K562 (cell line): ENCODE data around the gene HSPH1.

ENCODE experiments used
- PRPF4 ChIP-seq: fragments of 200-400 bp; formaldehyde crosslinking; IDR thresholded peaks from one replicate; pipeline ENCODE4 v1.6.1; 2017; ENCODE audit warnings: low read length, low read depth, mild to moderate bottlenecking; ENCODE audit not compliant: insufficient read depth, poor library complexity, severe bottlenecking
- RAD21 ChIP-seq, 2 experiments: fragments of 250-450 bp in 1 of 2; fragments of 450-650 bp in 1 of 2; sonication (Bioruptor Pico) in 1 of 2; formaldehyde crosslinking in 1 of 2; IDR thresholded peaks in 1 of 2; conservative IDR thresholded peaks in 1 of 2; 2 replicates each; pipeline versions ENCODE4 v1.4.0 to v1.8.0; 2020 to 2022; ENCODE audit warnings: mild to moderate bottlenecking in 2 of 2, moderate library complexity in 1 of 2
- RB1 ChIP-seq: fragments of 450-650 bp; IDR thresholded peaks from 2 replicates; pipeline ENCODE4 v1.6.1; 2017; ENCODE audit warnings: low read depth, mild to moderate bottlenecking
- ZNF121 ChIP-seq: sonication (generic); formaldehyde crosslinking; conservative IDR thresholded peaks from 2 replicates; pipeline ENCODE4 v1.8.0; 2022; ENCODE audit warnings: missing genetic modification reagents
- ZNF274 ChIP-seq: IDR thresholded peaks from 2 replicates; pipeline ENCODE4 v1.6.1; 2011; ENCODE audit warnings: low read depth, mild to moderate bottlenecking, low read length, moderate library complexity, borderline replicate concordance
- TF ChIP-seq, protein P1 (sequence below), 3 experiments: IDR thresholded peaks in 2 of 3; conservative IDR thresholded peaks in 1 of 3; 2 replicates each; pipeline ENCODE4 v1.5.1; 2011 to 2012; ENCODE audit warnings: low read length in 3 of 3, mild to moderate bottlenecking in 3 of 3, control low read depth in 2 of 3, improper control_type of control experiment in 1 of 3, inconsistent platforms in 1 of 3, low read depth in 1 of 3, mixed read lengths in 1 of 3, moderate library complexity in 1 of 3; ENCODE audit not compliant: insufficient read depth in 2 of 3
- TF ChIP-seq, protein P2 (sequence below): IDR thresholded peaks from 3 replicates; pipeline ENCODE4 v1.6.1; 2011; ENCODE audit warnings: borderline replicate concordance, mild to moderate bottlenecking; ENCODE audit not compliant: insufficient read length, insufficient read depth
- TF ChIP-seq, protein P3 (sequence below): fragments of 250-450 bp; sonication (Bioruptor Pico); IDR thresholded peaks from 2 replicates; pipeline ENCODE4 v1.4.0; 2020; ENCODE audit warnings: mild to moderate bottlenecking, moderate library complexity, borderline replicate concordance

DNA sequence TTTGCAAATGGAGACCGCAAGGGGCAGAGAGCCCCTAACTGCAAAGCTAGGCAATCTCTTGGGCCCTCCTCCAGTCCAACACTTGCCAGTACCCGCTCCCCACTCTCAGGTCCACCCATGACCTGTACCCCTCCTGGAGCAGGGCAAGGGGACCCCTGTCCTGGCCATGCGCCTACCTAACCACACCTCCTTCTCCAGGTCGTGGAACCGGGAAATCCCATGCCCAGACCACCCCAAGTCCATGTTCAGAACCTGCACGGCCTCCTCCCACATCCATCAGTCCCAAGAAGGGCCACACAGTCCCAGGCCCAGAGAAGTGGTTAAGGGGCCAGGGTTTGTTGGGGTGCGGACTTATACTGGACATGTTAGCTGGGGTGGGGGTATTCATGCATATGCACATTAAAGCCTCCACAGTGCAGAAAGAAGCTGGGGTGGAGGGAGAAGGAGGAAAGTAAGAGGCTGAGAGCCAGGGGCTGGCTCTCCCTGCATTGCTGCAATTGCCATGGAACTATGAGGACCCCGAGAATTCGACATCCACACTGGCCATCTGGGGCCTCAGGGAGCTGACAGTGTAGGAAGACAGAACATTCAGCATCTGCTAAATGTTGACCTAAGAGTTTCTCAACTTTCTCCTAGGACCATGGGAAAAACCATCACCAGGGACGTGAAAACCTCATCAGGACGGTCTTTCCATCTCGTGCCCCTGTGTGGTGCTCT, 39.0 kb downstream of the HSPH1 start:
- no peak for TF ChIP-seq RAD21 (CRISPR knock-in tag; conservative IDR thresholded peaks at IDR 0.05 in 1 of 2, IDR thresholded peaks at IDR 0.05 in 1 of 2)
- TF ChIP-seq, protein P1, sequence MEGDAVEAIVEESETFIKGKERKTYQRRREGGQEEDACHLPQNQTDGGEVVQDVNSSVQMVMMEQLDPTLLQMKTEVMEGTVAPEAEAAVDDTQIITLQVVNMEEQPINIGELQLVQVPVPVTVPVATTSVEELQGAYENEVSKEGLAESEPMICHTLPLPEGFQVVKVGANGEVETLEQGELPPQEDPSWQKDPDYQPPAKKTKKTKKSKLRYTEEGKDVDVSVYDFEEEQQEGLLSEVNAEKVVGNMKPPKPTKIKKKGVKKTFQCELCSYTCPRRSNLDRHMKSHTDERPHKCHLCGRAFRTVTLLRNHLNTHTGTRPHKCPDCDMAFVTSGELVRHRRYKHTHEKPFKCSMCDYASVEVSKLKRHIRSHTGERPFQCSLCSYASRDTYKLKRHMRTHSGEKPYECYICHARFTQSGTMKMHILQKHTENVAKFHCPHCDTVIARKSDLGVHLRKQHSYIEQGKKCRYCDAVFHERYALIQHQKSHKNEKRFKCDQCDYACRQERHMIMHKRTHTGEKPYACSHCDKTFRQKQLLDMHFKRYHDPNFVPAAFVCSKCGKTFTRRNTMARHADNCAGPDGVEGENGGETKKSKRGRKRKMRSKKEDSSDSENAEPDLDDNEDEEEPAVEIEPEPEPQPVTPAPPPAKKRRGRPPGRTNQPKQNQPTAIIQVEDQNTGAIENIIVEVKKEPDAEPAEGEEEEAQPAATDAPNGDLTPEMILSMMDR (IDR thresholded peaks at IDR 0.05 in 2 of 3, conservative IDR thresholded peaks at IDR 0.05 in 1 of 3; ENCODE audit: insufficient read depth in 2 of 3, low read depth in 1 of 3, low read length in 3 of 3): no peak
- TF ChIP-seq RB1: no peak
- TF ChIP-seq ZNF121 (CRISPR knock-in tag): no peak
- no peak for TF ChIP-seq ZNF274
- TF ChIP-seq, protein P2, sequence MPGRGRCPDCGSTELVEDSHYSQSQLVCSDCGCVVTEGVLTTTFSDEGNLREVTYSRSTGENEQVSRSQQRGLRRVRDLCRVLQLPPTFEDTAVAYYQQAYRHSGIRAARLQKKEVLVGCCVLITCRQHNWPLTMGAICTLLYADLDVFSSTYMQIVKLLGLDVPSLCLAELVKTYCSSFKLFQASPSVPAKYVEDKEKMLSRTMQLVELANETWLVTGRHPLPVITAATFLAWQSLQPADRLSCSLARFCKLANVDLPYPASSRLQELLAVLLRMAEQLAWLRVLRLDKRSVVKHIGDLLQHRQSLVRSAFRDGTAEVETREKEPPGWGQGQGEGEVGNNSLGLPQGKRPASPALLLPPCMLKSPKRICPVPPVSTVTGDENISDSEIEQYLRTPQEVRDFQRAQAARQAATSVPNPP: no peak
- TF ChIP-seq, protein P3, sequence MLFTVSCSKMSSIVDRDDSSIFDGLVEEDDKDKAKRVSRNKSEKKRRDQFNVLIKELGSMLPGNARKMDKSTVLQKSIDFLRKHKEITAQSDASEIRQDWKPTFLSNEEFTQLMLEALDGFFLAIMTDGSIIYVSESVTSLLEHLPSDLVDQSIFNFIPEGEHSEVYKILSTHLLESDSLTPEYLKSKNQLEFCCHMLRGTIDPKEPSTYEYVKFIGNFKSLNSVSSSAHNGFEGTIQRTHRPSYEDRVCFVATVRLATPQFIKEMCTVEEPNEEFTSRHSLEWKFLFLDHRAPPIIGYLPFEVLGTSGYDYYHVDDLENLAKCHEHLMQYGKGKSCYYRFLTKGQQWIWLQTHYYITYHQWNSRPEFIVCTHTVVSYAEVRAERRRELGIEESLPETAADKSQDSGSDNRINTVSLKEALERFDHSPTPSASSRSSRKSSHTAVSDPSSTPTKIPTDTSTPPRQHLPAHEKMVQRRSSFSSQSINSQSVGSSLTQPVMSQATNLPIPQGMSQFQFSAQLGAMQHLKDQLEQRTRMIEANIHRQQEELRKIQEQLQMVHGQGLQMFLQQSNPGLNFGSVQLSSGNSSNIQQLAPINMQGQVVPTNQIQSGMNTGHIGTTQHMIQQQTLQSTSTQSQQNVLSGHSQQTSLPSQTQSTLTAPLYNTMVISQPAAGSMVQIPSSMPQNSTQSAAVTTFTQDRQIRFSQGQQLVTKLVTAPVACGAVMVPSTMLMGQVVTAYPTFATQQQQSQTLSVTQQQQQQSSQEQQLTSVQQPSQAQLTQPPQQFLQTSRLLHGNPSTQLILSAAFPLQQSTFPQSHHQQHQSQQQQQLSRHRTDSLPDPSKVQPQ: no peak
- no peak for TF ChIP-seq PRPF4
